Measurements from ENCODE around the gene PCSK2. TPM values are rescaled to one million over a fixed set of nuclear protein-coding genes. Genes with fewer than 3 reads are reported as not detected.

PCSK2 gene
- polyA plus RNA-seq, 1 donor from 2014 or later: 27.9 TPM

- Histone ChIP-seq H3K9ac (ENCODE audit: low read length) (no peak overlapping the region), H3F3A (ENCODE audit: insufficient read depth, low read length, poor library complexity, severe bottlenecking) (peaks cover 3% of the 10 kb centered on the region), H3K9me3 (ENCODE audit: low read length) (no peaks in the 10 kb centered on the region), H3K27ac (ENCODE audit: low read length) (no peak overlapping the region), H3K36me3 (ENCODE audit: insufficient read depth, low read length) (no peaks in the 10 kb centered on the region), H3K9me2 (ENCODE audit: insufficient read depth, low read length) (no peaks in the 10 kb centered on the region), H3K27me3 (ENCODE audit: insufficient read depth, low read depth, low read length) (no peaks in the 10 kb centered on the region), H3K4me3 (ENCODE audit: low read length) (no peak overlapping the region), H4K20me1 (ENCODE audit: insufficient read depth) (no peaks in the 10 kb centered on the region), H2AFZ (ENCODE audit: low read depth, low read length) (no peak overlapping the region), H3K79me2 (replicated peaks; ENCODE audit: insufficient read depth, low read length) (no peaks in the 10 kb centered on the region), H3K4me2 (ENCODE audit: low read length) (no peak overlapping the region)
- no peak for TF ChIP-seq TAF1 (IDR thresholded peaks at IDR 0.05; ENCODE audit: low read depth)
- TF ChIP-seq SMC3 (conservative IDR thresholded peaks at IDR 0.05; ENCODE audit: poor library complexity): no peak
- TF ChIP-seq RAD21 (conservative IDR thresholded peaks at IDR 0.05): no peak
- TF ChIP-seq REST (IDR thresholded peaks at IDR 0.05; ENCODE audit: borderline replicate concordance): no peak
- no peak for TF ChIP-seq POLR2AphosphoS5 (IDR thresholded peaks at IDR 0.05)
- TF ChIP-seq EZH2 (IDR thresholded peaks at IDR 0.05; ENCODE audit: borderline replicate concordance, insufficient read depth, low read length, poor library complexity, severe bottlenecking): no peak
- TF ChIP-seq, protein P1, sequence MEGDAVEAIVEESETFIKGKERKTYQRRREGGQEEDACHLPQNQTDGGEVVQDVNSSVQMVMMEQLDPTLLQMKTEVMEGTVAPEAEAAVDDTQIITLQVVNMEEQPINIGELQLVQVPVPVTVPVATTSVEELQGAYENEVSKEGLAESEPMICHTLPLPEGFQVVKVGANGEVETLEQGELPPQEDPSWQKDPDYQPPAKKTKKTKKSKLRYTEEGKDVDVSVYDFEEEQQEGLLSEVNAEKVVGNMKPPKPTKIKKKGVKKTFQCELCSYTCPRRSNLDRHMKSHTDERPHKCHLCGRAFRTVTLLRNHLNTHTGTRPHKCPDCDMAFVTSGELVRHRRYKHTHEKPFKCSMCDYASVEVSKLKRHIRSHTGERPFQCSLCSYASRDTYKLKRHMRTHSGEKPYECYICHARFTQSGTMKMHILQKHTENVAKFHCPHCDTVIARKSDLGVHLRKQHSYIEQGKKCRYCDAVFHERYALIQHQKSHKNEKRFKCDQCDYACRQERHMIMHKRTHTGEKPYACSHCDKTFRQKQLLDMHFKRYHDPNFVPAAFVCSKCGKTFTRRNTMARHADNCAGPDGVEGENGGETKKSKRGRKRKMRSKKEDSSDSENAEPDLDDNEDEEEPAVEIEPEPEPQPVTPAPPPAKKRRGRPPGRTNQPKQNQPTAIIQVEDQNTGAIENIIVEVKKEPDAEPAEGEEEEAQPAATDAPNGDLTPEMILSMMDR (IDR thresholded peaks at IDR 0.05; ENCODE audit: poor library complexity, severe bottlenecking): no peak
- TF ChIP-seq MXI1 (conservative IDR thresholded peaks at IDR 0.05; ENCODE audit: poor library complexity, severe bottlenecking): no peak
- TF ChIP-seq EP300 (conservative IDR thresholded peaks at IDR 0.05; ENCODE audit: poor library complexity, severe bottlenecking): no peak
Observed at GRCh38 chr20:17300113-17300512, 73.3 kb downstream of the PCSK2 start.

- no peak overlapping the region for H3K4me2 ChIP-seq (ENCODE audit: low read length)
- no peak for TF ChIP-seq TAF1 (IDR thresholded peaks at IDR 0.05; ENCODE audit: low read depth)
- no peak for TF ChIP-seq EP300 (conservative IDR thresholded peaks at IDR 0.05; ENCODE audit: poor library complexity, severe bottlenecking)
- TF ChIP-seq RAD21 (conservative IDR thresholded peaks at IDR 0.05): no peak
- no peak for TF ChIP-seq REST (IDR thresholded peaks at IDR 0.05; ENCODE audit: borderline replicate concordance)
- no peak for TF ChIP-seq SMC3 (conservative IDR thresholded peaks at IDR 0.05; ENCODE audit: poor library complexity)
- no peak for TF ChIP-seq POLR2AphosphoS5 (IDR thresholded peaks at IDR 0.05)
- no peak for TF ChIP-seq EZH2 (IDR thresholded peaks at IDR 0.05; ENCODE audit: borderline replicate concordance, insufficient read depth, low read length, poor library complexity, severe bottlenecking)
- TF ChIP-seq, protein P1 (IDR thresholded peaks at IDR 0.05; ENCODE audit: poor library complexity, severe bottlenecking): no peak
- no peak for TF ChIP-seq MXI1 (conservative IDR thresholded peaks at IDR 0.05; ENCODE audit: poor library complexity, severe bottlenecking)
- H3K27me3 ChIP-seq (ENCODE audit: insufficient read depth, low read depth, low read length): no peaks in the 10 kb centered on the region
- H3K79me2 ChIP-seq (replicated peaks; ENCODE audit: insufficient read depth, low read length): no peaks in the 10 kb centered on the region
- no peak overlapping the region for H3K9ac ChIP-seq (ENCODE audit: low read length)
- no peaks in the 10 kb centered on the region for H3K9me3 ChIP-seq (ENCODE audit: low read length)
- H3K27ac ChIP-seq (ENCODE audit: low read length): no peak overlapping the region
- peaks cover 3% of the 10 kb centered on the region for H3F3A ChIP-seq (ENCODE audit: insufficient read depth, low read length, poor library complexity, severe bottlenecking)
- no peaks in the 10 kb centered on the region for H3K9me2 ChIP-seq (ENCODE audit: insufficient read depth, low read length)
- H3K36me3 ChIP-seq (ENCODE audit: insufficient read depth, low read length): no peaks in the 10 kb centered on the region
- H3K4me3 ChIP-seq (ENCODE audit: low read length): no peak overlapping the region
- no peaks in the 10 kb centered on the region for H4K20me1 ChIP-seq (ENCODE audit: insufficient read depth)
- no peak overlapping the region for H2AFZ ChIP-seq (ENCODE audit: low read depth, low read length)
Observed at GRCh38 chr20:17304774-17305173, 77.9 kb downstream of the PCSK2 start.
